ENCODE results near the gene TAP1. TPM values are rescaled to one million over a fixed set of nuclear protein-coding genes. Genes with fewer than 3 reads are reported as not detected.

The TAP1 gene
- total and polyA plus RNA-seq, 4 experiments from 2014 or later: 136 to 324 (median 220) TPM

GRCh38 chr6:32843331-32843978 lies 10.0 kb downstream of the TAP1 start:
- peak overlapping the region; percentile 94 to 100 (median 97) for H3K4me3 Mint-ChIP-seq
- Histone ChIP-seq H3K4me1 (ENCODE audit: insufficient read depth, low read length) (peaks cover 78% of the 10 kb centered on the region), H3K36me3 (ENCODE audit: insufficient read depth, low read length) (peaks cover 47% of the 10 kb centered on the region), H3K27me3 (ENCODE audit: insufficient read depth, low read length) (no peaks in the 10 kb centered on the region), H3K27ac (ENCODE audit: low read depth, low read length) (peak overlapping the region; percentile 99), H3K4me3 (ENCODE audit: low read length in 2 of 2) (peak overlapping the region; percentile 89 to 98), H3K9me3 (ENCODE audit: control insufficient read depth in 1 of 2, low read length in 2 of 2) (no peaks in the 10 kb centered on the region)
- no peaks in the 10 kb centered on the region for H3K9me3 Mint-ChIP-seq
- H3K4me1 Mint-ChIP-seq: peaks cover 54 to 98% (median 67%) of the 10 kb centered on the region in 4 donors
- POLR2A ChIA-PET (ENCODE audit: partially characterized antibody): interaction anchor here (0.6 to 11.6 kb wide), 17 partner anchors 9 to 1489 kb away, joined by 3 to 1160 read pairs (median 12); partner anchors contain the start of genes BRD2, GPSM3, HLA-DMA and PSMB9
- CTCF ChIA-PET (ENCODE audit: partially characterized antibody): interaction anchor here (1.0 to 11.2 kb wide), 5 partner anchors 14 to 128 kb away, joined by 3 to 480 read pairs (median 9); partner anchors contain the start of genes HLA-DMA, PSMB9 and TAP1
- H3K27me3 Mint-ChIP-seq: no peaks in the 10 kb centered on the region
- peaks cover 65 to 82% of the 10 kb centered on the region in 2 donors for H3K36me3 Mint-ChIP-seq
- H3K27ac Mint-ChIP-seq: peak overlapping the region; percentile 99 to 100 (median 99)
- no peak for DNase-seq
- intact Hi-C loops (cut with micrococcal nuclease): loop anchor here (10.0 kb wide), 1 partner anchor 1189 kb away; the partner anchor contains the start of genes APOM and BAG6

DNA sequence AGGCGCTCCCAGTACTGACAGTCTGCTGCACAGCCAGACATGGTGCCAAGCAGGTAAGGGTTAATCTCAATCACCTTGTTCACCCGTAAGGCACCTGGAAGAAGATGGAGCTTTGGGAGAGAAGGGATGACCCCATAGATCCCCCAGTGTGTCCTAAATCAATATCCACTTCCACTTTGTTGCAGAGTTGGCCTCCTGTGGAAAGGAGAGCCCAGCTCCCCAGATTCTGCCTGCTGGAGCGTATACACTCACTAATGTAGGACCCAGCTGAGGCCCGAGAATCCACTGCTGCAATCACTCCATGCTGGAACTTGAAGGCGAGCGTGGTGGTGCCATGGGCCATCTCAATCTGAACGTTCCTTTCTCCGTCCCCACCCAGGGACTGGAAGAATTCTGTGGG lies 10.8 kb downstream of the TAP1 start:
- H3K4me1 Mint-ChIP-seq: peaks cover 46 to 97% (median 60%) of the 10 kb centered on the region in 4 donors
- peaks cover 39% of the 10 kb centered on the region for H3K36me3 ChIP-seq (ENCODE audit: insufficient read depth, low read length)
- H3K4me3 ChIP-seq (ENCODE audit: low read length in 2 of 2): peak overlapping the region; percentile 89 to 98
- no peaks in the 10 kb centered on the region for H3K27me3 ChIP-seq (ENCODE audit: insufficient read depth, low read length)
- no peak for DNase-seq
- CTCF ChIA-PET (ENCODE audit: partially characterized antibody): interaction anchor here (6.4 to 11.2 kb wide), 2 partner anchors 15 to 25 kb away, joined by 263 to 480 read pairs; partner anchors contain the start of genes PSMB9 and TAP1
- H3K36me3 Mint-ChIP-seq: peaks cover 57 to 77% of the 10 kb centered on the region in 2 donors
- peak overlapping the region; percentile 99 for H3K27ac ChIP-seq (ENCODE audit: low read depth, low read length)
- POLR2A ChIA-PET (ENCODE audit: partially characterized antibody): interaction anchor here (1.0 to 11.6 kb wide), 5 partner anchors 8 to 131 kb away, joined by 3 to 1160 read pairs (median 270); partner anchors contain the start of genes BRD2, HLA-DMA, PSMB9 and TAP1
- no peaks in the 10 kb centered on the region for H3K9me3 Mint-ChIP-seq
- peak overlapping the region; percentile 94 to 100 (median 97) for H3K4me3 Mint-ChIP-seq
- H3K4me1 ChIP-seq (ENCODE audit: insufficient read depth, low read length): peaks cover 73% of the 10 kb centered on the region
- H3K27ac Mint-ChIP-seq: peak overlapping the region; percentile 99 to 100 (median 99)
- intact Hi-C loops (cut with micrococcal nuclease): loop anchor here (10.0 kb wide), 1 partner anchor 1188 kb away; the partner anchor contains the start of genes APOM and BAG6
- H3K27me3 Mint-ChIP-seq: no peaks in the 10 kb centered on the region
- no peaks in the 10 kb centered on the region for H3K9me3 ChIP-seq (ENCODE audit: control insufficient read depth in 1 of 2, low read length in 2 of 2)

DNA sequence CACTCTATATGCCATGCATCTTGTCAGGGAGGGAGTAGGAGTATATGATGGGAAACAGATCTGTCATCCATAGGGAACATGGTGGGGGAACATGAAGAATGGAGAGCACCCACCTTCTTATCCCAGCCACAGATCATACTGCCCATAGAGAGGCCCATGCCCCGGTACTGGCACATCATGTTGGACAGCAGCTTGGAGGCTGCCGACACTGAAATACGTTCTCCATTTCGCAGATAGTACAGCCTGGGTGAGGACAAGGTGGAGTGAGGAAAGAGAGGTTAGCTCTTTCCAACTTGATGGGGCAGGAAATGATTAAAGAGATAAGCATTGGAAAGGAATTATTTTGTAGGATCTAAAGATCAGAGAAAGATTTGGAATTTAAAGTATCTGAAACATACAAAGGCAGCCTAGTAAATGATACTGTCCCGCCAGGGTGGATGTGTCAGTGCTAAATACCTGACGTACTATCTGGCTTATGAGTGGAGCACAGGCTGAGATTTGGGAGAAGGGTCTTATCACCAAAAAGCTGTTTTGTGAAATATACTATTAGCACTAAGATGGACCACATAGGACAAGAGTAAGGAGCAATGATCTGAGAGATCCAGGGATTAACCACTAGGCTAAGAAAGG lies 11.4 kb downstream of the TAP1 start:
- H3K36me3 ChIP-seq (ENCODE audit: insufficient read depth, low read length): peaks cover 34% of the 10 kb centered on the region
- Mint-ChIP-seq H3K9me3 (no peaks in the 10 kb centered on the region), H3K36me3 (peaks cover 51 to 75% of the 10 kb centered on the region in 2 donors), H3K27me3 (no peaks in the 10 kb centered on the region), H3K4me1 (peaks cover 46 to 97% (median 60%) of the 10 kb centered on the region in 4 donors), H3K27ac (peak overlapping the region; percentile 93 to 100 (median 99)), H3K4me3 (peak overlapping the region; percentile 94 to 100 (median 97))
- peak overlapping the region; percentile 99 for H3K27ac ChIP-seq (ENCODE audit: low read depth, low read length)
- ChIA-PET CTCF (ENCODE audit: partially characterized antibody) (interaction anchor here (6.4 to 11.2 kb wide), 2 partner anchors 15 to 26 kb away, joined by 263 to 480 read pairs; partner anchors contain the start of genes PSMB9 and TAP1), POLR2A (ENCODE audit: partially characterized antibody) (interaction anchor here (1.0 to 11.6 kb wide), 6 partner anchors 8 to 142 kb away, joined by 3 to 1160 read pairs (median 172); partner anchors contain the start of genes BRD2, HLA-DMA, PSMB9 and TAP1)
- no peaks in the 10 kb centered on the region for H3K27me3 ChIP-seq (ENCODE audit: insufficient read depth, low read length)
- no peak for DNase-seq
- intact Hi-C loops (cut with micrococcal nuclease): loop anchor here (10.0 kb wide), 1 partner anchor 1187 kb away; the partner anchor contains the start of genes APOM and BAG6
- H3K4me1 ChIP-seq (ENCODE audit: insufficient read depth, low read length): peaks cover 73% of the 10 kb centered on the region
- H3K4me3 ChIP-seq (ENCODE audit: low read length in 2 of 2): peak overlapping the region; percentile 89 to 98
- no peaks in the 10 kb centered on the region for H3K9me3 ChIP-seq (ENCODE audit: control insufficient read depth in 1 of 2, low read length in 2 of 2)

DNA sequence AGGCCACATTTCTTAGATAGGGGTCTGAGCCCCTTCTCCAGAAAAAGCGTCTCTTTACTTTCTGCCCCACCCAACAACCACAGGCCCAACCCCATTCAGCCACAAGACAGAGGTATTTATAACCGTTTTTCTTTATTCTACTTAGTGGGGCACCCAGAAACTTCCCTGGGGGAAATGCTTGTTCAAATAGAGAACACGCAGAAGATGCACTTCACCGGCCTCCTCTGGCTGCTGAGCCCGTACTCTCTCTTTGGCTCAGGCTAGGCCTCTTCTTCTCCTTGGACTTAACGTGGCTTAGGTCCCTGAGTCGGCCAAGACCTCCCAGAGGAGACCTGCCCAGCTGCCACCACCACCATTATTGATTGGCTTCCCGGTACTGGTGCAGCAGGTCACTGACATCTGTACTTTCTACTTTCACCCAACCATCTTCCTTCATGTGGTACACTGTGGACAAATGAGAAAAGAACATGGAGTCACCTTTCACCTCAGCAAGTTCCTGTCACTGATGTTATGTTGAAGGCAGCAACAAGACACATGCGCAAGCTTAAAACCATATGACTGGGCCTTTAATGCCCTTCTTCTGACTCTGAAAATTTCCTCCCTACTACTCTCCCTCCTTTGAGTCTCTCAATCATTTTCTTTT lies 12.8 kb downstream of the TAP1 start:
- H3K9me3 Mint-ChIP-seq: no peaks in the 10 kb centered on the region
- peaks cover 50 to 76% of the 10 kb centered on the region in 2 donors for H3K36me3 Mint-ChIP-seq
- peaks cover 25% of the 10 kb centered on the region for H3K36me3 ChIP-seq (ENCODE audit: insufficient read depth, low read length)
- ChIA-PET CTCF (ENCODE audit: partially characterized antibody) (interaction anchor here (0.8 to 11.2 kb wide), 4 partner anchors 17 to 144 kb away, joined by 3 to 480 read pairs (median 146); partner anchors contain the start of genes PSMB9 and TAP1), POLR2A (ENCODE audit: partially characterized antibody) (interaction anchor here (1.9 to 11.6 kb wide), 5 partner anchors 9 to 133 kb away, joined by 5 to 1160 read pairs (median 270); partner anchors contain the start of genes BRD2, HLA-DMA, PSMB9 and TAP1)
- H3K4me3 Mint-ChIP-seq: peak overlapping the region; percentile 5 to 97 (median 74)
- peak overlapping the region in 1 of 2 donors; percentile 3 for H3K4me3 ChIP-seq (ENCODE audit: low read length in 2 of 2)
- H3K27ac Mint-ChIP-seq: peak overlapping the region; percentile 93 to 100 (median 99)
- intact Hi-C loops (cut with micrococcal nuclease): loop anchor here (10.0 kb wide), 1 partner anchor 1186 kb away; the partner anchor contains the start of genes APOM and BAG6
- DNase-seq: peak; percentile 29 to 51 (median 32)
- H3K27me3 ChIP-seq (ENCODE audit: insufficient read depth, low read length): no peaks in the 10 kb centered on the region
- peak overlapping the region; percentile 99 for H3K27ac ChIP-seq (ENCODE audit: low read depth, low read length)
- H3K27me3 Mint-ChIP-seq: no peaks in the 10 kb centered on the region
- H3K4me1 Mint-ChIP-seq: peaks cover 51 to 97% (median 62%) of the 10 kb centered on the region in 4 donors
- H3K4me1 ChIP-seq (ENCODE audit: insufficient read depth, low read length): peaks cover 73% of the 10 kb centered on the region
- no peaks in the 10 kb centered on the region for H3K9me3 ChIP-seq (ENCODE audit: control insufficient read depth in 1 of 2, low read length in 2 of 2)

DNA sequence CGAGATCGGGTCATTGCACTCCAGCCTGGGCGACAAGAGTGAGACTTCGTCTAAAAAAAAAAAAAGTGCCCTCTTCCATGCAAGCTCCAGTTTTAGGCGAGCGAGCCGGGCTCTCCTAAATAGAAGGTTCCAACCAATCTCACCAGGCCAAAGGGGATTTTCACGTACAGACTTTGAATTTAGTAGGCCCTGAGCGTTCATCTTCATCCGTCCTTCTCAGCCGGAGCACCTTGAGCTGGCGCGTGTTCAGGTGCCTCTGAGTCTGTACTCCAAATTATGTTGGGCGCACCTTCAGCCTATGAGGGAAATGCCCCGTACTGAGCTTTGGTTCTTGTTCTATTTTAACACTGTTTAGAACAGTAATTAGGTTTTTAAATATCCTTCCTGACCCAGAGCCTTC lies 14.1 kb downstream of the TAP1 start:
- H3K27me3 ChIP-seq (ENCODE audit: insufficient read depth, low read length): no peaks in the 10 kb centered on the region
- peak overlapping the region; percentile 93 to 100 (median 99) for H3K27ac Mint-ChIP-seq
- POLR2A ChIA-PET (ENCODE audit: partially characterized antibody): interaction anchor here (1.1 to 11.6 kb wide), 11 partner anchors 11 to 145 kb away, joined by 3 to 1160 read pairs (median 15); partner anchors contain the start of genes BRD2, HLA-DMB, PSMB9 and TAP1
- H3K27ac ChIP-seq (ENCODE audit: low read depth, low read length): peak overlapping the region; percentile 99
- peaks cover 73% of the 10 kb centered on the region for H3K4me1 ChIP-seq (ENCODE audit: insufficient read depth, low read length)
- intact Hi-C loops (cut with micrococcal nuclease): no loop called here
- DNase-seq: no peak
- peaks cover 52 to 76% of the 10 kb centered on the region in 2 donors for H3K36me3 Mint-ChIP-seq
- no peaks in the 10 kb centered on the region for H3K9me3 ChIP-seq (ENCODE audit: control insufficient read depth in 1 of 2, low read length in 2 of 2)
- H3K4me3 ChIP-seq (ENCODE audit: low read length in 2 of 2): no peak overlapping the region
- peaks cover 32% of the 10 kb centered on the region for H3K36me3 ChIP-seq (ENCODE audit: insufficient read depth, low read length)
- H3K27me3 Mint-ChIP-seq: no peaks in the 10 kb centered on the region
- peaks cover 56 to 97% (median 68%) of the 10 kb centered on the region in 4 donors for H3K4me1 Mint-ChIP-seq
- CTCF ChIA-PET (ENCODE audit: partially characterized antibody): interaction anchor here (0.9 to 11.2 kb wide), 13 partner anchors 8 to 145 kb away, joined by 3 to 480 read pairs (median 23); partner anchors contain the start of genes HLA-DMA, PSMB9 and TAP1
- no peaks in the 10 kb centered on the region for H3K9me3 Mint-ChIP-seq
- peak overlapping the region in 5 of 8 donors; percentile 24 to 97 (median 92) for H3K4me3 Mint-ChIP-seq

Measured in CD4-positive, alpha-beta memory T cell (primary cell).